GM19238 (cell line): Measurements from ENCODE around the gene ID3.
A peak's percentile ranks its signal among the peaks of the same experiment; 100 is the strongest.

Experiments
- DNase-seq: peaks from one replicate; pipeline ENCODE4 v3.0.0; 2011; ENCODE audit warnings: low spot score; ENCODE audit not compliant: insufficient read length

ID3 gene

DNA sequence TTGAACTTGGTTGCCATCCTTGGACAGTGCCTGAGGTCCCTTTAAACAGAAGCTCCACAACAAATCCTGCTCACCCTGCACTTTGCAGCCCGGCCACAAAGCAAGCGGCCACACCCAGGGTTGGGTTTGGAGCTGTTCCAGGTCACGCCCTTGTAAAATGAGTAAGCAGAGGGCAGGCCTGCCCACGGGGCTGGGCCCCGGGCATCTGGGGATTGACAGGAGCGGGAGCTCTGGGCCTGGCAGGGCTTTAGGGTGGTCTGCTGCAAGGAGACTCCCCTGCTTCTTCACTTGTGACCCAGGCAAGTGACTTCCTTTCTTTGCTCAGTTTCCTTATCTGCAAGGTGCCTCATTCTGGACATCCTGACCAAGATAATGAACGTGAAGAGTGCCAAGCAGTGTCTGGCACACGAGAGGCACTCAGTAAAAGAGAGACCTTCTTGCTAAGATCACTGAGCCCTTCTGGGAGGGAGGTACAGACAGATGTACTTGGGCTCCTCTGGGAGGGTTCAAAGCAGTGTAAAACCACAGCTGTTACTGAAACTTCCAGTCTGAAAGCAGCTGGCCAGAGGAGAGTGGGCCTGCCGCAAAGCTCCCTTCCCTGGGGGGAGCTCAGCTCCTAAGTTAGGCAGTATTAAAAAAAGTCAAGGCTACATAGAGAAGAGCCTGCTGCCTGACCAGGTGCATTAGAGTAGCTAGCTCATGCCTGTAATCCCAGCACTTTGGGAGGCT is 30.9 kb downstream of the ID3 start:
- peak; percentile 66 for DNase-seq

DNA sequence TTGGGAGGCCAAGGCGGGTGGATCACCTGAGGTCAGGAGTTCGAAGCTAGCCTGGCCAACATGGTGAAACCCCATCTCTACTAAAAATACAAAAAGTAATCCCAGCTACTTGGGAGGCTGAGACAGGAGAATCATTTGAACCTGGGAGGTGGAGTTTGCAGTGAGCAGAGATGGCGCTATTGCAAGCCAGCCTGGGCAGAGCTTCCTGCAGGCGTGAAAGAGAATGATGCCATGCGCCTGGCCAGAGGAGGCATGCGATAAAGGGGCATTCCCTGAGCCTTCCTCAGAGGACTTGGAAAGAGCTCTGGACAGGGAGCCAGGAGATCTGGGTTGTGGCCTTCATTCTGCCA is 31.4 kb downstream of the ID3 start:
- DNase-seq = no peak

- DNase-seq = no peak
Observed at GRCh38 chr1:23527366-23527765, 31.9 kb downstream of the ID3 start.

- no peak for DNase-seq
Observed at GRCh38 chr1:23526329-23527041, 32.8 kb downstream of the ID3 start.

- peak; percentile 48 for DNase-seq
Observed at GRCh38 chr1:23525558-23526250, 33.6 kb downstream of the ID3 start.

- DNase-seq = no peak
Observed at GRCh38 chr1:23524716-23525401, 34.4 kb downstream of the ID3 start.

- no peak for DNase-seq
Observed at GRCh38 chr1:23524163-23524562, 35.1 kb downstream of the ID3 start.

GRCh38 chr1:23522244-23522982 is 36.9 kb downstream of the ID3 start:
- no peak for DNase-seq

DNA sequence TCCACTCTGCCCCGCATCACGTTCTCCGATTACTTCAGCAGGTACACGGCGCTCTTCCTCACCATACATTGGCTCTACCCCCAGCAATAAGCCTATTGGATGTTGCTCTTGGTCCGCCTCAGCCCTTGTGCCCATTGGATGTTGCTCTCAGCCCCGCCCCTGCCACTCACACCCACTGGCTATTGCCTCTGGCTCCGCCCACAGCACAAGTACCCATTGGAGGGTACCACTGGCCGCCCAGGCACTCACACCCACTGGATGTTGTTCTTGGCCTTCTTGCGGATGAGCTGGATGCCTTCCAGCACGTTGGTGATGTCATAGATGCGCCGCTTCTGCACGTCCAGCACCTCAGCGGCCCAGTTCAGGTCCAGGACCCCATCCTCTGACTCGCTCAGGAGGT is 37.7 kb downstream of the ID3 start:
- no peak for DNase-seq

DNA sequence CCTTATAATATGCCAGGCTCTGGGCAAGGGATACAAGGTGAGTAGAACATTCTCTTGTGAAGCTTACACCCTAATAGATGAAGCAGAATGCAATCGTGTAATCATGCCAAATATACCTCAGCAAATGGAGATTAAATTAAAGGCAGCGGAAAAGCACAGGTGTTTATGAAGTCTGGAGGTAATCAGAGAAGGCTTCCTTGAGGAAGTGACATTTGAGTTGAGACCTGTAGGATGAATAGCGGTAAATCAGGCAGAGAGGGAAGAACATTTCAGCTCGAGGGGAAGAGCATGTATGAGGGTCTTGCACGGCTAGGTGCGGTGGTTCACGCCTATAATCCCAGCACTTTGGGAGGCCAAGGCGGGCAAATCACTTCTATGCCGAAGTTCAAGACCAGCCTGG is 41.7 kb downstream of the ID3 start:
- no peak for DNase-seq

DNA sequence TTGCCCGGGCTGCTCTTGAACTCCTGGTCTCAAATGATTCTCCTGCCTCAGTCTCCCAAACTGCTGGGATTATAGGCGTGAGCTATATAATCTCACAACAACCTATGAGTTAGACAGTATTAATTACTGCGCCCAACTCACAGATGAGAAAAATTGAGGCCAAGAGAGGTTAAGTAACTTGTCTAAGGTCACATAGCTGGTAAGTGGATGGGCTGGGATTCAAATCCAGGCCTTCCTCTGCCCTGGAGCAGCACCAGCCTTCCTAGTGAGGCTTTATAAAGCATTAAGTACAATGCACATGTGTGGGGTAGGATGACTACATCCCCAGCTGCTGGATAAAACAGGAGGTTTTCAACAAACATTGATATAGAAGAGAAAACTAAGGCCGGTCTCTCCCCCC is 43.4 kb downstream of the ID3 start:
- no peak for DNase-seq

GRCh38 chr1:23514111-23514679 is 45.1 kb downstream of the ID3 start:
- DNase-seq = no peak

DNA sequence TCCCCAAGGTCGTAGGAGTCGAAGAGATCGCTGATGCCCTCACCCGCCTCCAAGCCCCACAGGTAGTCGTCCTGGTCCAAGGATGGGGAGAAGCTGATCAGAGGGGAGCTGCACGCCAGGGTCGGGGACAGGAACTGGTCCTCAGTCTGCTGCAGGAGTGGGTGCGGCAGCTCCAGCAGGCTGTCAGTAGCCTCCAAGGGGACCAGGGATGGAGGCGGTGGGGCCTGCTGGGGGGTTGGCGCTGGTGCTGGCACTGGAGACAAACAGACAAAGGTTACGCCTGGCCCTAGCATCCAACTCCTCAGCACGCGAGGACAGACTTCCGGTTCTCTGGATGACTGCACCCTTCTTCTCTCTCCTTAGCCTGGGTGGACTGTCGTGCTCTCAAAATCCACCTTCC is 49.4 kb downstream of the ID3 start:
- DNase-seq = no peak
